Measurements from ENCODE around the gene NAA11.
"Not testable (repeated sequence)": the region's sequence is repeated elsewhere in the genome, so short reads cannot be mapped to it uniquely, and the experiment has no call there.

NAA11 gene

GRCh38 chr4:79306795-79307194, 19.1 kb downstream of the NAA11 start:
- no peak for DNase-seq

GRCh38 chr4:79300280-79300679, 25.6 kb downstream of the NAA11 start:
- DNase-seq, result no peak

DNA sequence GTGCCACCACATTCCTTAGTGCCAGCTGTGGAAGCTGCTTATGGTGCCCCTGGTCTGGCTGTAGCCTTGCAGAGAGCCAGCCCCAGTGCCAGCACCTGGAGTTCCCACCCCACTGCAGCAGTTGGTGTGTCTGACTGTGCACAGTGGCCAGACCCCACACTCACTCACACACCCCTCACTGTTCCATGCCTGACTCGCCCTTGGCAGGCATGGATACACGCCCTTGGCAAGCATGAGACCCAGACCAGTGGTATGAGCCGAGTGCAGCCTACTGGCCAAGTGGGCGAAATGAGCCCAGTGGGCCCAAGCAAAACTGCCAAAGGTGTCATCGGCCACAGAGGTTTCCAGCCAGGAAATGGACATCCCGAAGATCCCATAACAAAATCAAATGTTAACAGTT, 27.4 kb downstream of the NAA11 start:
- no peak for DNase-seq

DNA sequence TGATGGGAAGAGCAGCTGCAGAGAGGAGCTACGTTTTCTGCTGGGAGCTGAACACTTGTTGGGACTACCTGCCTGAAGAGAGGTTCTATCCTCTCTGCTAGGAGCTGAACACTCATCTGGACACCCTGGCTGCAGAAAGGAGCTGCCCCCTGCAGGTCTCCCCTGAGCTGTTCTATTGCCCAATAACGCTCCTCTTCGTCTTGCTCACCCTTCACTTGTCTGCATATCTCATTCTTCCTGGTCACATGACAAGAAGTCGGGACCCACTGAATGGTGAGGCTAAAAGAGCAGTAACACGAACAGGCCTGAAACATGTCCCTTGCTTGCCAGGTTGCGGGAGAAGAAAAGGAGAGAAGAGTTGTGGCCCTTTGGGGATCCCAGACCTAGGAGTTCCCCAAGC, 27.8 kb downstream of the NAA11 start:
- DNase-seq, result no peak

DNA sequence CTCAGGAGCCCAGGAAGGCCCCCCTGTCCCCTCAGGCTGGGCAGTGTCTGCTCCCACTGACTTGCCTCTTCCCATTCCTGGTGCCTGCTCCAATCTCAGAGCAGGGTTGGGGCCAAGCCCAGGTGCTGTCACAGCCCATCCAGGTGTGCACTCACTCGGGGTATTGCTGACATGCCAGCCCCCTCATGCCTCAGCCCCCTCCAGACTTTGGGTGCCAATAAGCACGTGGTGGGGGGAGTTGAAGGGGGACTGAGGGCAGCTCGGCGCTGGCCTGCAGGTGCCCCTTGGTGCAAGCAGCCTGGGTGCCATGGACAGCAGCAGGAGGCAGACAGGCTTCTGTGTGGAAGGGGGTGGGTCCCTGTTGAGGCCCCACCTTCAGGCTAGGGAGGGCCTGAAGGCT, 28.4 kb downstream of the NAA11 start:
- DNase-seq, result no peak

GRCh38 chr4:79296768-79297428, 29.0 kb downstream of the NAA11 start:
- DNase-seq, result no peak

- DNase-seq, result no peak
These were observed 30.8 kb downstream of the NAA11 start for GRCh38 chr4:79295086-79295485.

GRCh38 chr4:79294064-79294463, 31.8 kb downstream of the NAA11 start:
- DNase-seq, result no peak

- DNase-seq, result no peak
These were observed 33.9 kb downstream of the NAA11 start for GRCh38 chr4:79292008-79292407.

- no peak for DNase-seq
These were observed 35.5 kb downstream of the NAA11 start for GRCh38 chr4:79290376-79290775.

DNA sequence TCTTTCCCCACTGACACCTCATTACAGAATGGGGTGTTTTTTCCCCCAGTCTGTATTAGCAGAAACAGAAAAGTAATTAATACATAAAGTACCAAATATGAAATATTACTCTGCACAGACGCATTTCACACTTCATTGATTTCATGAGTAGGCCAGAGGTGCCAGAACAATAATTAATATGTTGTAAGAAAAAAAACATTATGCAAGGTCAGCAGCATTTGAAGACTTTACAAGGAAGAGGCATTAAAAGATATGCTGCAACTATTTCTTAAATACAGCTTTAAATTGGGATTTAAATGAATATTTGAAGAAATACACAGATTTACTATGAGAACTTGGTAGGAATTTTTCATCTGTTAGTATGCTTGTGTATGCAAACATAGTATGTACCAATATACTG, 37.7 kb downstream of the NAA11 start:
- DNase-seq, result no peak

DNA sequence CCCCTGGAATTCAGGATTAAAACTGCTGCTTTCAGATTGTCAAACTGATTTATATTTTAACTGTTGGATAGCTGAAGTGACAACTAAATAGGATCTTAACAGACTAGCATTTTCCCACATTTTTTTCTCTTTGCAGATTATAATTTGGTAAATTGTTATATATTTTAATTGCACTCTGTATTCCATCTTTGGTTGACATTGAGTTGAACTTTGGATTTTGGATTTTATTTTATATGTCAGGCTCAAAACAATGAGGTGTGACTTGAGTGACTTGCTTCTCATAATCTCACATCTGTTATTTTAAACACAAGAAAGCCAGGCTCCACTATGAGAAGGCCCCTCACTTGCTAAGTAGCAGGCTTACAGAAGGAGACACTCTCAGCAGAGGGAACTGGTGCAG, 38.1 kb downstream of the NAA11 start:
- no peak for DNase-seq

DNA sequence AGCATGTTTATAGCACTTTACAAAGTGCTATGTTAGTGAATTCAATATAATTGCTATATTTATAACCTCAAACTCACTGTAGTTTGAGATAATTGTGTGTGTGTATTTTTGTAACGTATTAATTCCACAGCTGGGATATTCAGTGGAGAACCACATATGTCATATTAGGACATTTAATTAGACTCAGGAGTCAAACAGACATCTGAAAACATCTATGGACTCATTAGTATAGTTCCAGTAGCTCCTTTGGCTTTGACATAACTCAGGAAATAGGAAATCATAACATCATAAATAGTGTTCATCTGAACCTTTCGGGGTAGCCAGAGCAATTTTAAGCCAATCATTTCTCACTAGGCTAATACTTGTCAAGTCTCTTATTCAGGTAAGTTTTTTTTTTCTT, 38.8 kb downstream of the NAA11 start:
- DNase-seq, result no peak

DNA sequence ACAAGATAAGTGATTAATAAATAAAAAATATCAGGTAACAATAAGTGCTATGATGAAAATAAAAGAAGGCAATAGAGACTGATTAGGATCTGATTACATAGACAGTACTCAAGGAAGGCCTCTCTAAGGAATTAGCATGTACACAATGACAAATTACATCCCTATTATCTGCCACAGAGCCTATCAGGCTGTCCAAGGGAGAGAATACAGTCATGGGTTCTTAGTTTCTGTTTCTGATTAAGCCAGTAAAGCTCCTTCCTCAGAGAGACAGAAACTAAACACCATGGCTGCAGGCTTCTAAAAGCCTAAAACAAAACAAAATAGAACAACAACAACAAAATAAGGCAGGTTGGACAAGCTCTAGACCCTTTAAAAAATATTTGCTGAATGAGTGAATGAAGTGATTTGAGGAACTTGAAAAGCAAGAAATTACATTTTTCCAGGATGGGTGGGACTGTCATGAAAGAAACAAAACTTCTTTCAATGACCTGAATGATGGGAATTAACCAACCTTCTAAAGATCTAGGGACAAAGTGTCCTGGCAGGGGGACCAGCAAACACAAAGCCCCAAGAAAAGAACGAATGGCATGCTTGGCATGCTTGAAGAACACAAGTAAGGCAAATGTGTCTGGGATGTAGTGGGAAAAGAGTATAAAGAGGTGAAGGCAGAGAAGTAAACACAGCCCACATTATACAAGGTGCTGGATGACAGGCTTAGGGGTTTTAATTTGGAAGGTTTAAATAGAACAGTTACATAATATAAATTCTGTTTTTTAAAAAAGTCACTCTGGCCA, 44.1 kb downstream of the NAA11 start:
- DNase-seq, result peak; percentile 64

GRCh38 chr4:79277467-79277866, 48.4 kb downstream of the NAA11 start:
- DNase-seq, result not testable (repeated sequence)

- peak; percentile 8 for DNase-seq
These were observed 51.9 kb downstream of the NAA11 start for GRCh38 chr4:79273915-79274314.

- DNase-seq, result peak; percentile 35
These were observed 53.1 kb downstream of the NAA11 start for GRCh38 chr4:79272761-79273160.

DNA sequence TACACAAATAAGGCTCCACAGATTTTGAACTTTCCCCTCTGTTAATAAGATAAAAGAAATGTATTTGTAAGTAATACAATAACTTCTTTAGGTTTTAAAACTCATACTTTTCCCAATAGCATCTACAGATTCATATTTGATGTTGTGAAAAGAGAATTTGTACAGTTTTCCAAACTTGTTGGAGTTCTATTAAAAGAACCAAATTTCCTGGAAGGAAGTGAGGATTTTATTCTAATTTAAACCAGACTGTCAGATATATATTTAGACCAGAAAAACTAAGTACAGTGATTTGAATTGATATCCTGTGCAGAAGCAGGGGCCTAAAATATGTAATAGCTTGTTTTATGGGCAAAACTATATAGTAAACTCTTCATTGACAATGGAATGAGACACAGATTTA, 53.7 kb downstream of the NAA11 start:
- DNase-seq, result no peak

GRCh38 chr4:79267671-79268070, 58.2 kb downstream of the NAA11 start:
- DNase-seq, result no peak

All from OCI-M1 (cell line).